Mesenchymal stem cell (in vitro differentiated cells and primary cell): ENCODE results near the gene EML4.

Source experiments
- DNase-seq: peaks from one replicate; pipeline ENCODE4 v3.0.0-alpha.2; 2013
- H2AFZ ChIP-seq: one replicate; pipeline ENCODE4 v1.6.1; 2013; ENCODE audit warnings: low read depth, mild to moderate bottlenecking, control low read depth, inconsistent platforms, low read length, moderate library complexity
- H2AK5ac ChIP-seq: 2 replicates; pipeline ENCODE4 v1.6.1; 2013; ENCODE audit warnings: low read length, moderate library complexity, mild to moderate bottlenecking, inconsistent platforms; ENCODE audit not compliant: severe bottlenecking
- H2BK120ac ChIP-seq: one replicate; pipeline ENCODE4 v1.6.1; 2013; ENCODE audit warnings: low read depth, mild to moderate bottlenecking, inconsistent platforms, low read length, moderate library complexity
- H2BK12ac ChIP-seq, 2 experiments: one replicate each; pipeline ENCODE4 v1.6.1; 2013; ENCODE audit warnings: inconsistent platforms in 2 of 2, low read length in 2 of 2, mild to moderate bottlenecking in 2 of 2, moderate library complexity in 2 of 2, control low read depth in 1 of 2
- H2BK15ac ChIP-seq: one replicate; pipeline ENCODE4 v1.6.1; 2013; ENCODE audit warnings: mild to moderate bottlenecking, low read depth, inconsistent platforms; ENCODE audit not compliant: poor library complexity, severe bottlenecking
- H2BK5ac ChIP-seq: 2 replicates; pipeline ENCODE4 v1.6.1; 2013; ENCODE audit warnings: low read depth, mild to moderate bottlenecking, low read length, control low read depth, inconsistent platforms; ENCODE audit not compliant: poor library complexity, severe bottlenecking
- H3K14ac ChIP-seq, 2 experiments: one replicate each; pipeline ENCODE4 v1.6.1; 2013; ENCODE audit warnings: inconsistent platforms in 2 of 2, low read length in 2 of 2, control low read depth in 1 of 2, mild to moderate bottlenecking in 1 of 2, moderate library complexity in 1 of 2
- H3K18ac ChIP-seq, 2 experiments: one replicate each; pipeline ENCODE4 v1.6.1; 2013; ENCODE audit warnings: inconsistent platforms in 2 of 2, low read length in 2 of 2, control low read depth in 1 of 2, low read depth in 1 of 2, mild to moderate bottlenecking in 1 of 2
- H3K23ac ChIP-seq, 2 experiments: one replicate each; pipeline ENCODE4 v1.6.1; 2013; ENCODE audit warnings: inconsistent platforms in 2 of 2, low read length in 2 of 2, mild to moderate bottlenecking in 2 of 2, moderate library complexity in 2 of 2, control low read depth in 1 of 2
- H3K27ac ChIP-seq: 2 replicates; pipeline ENCODE4 v1.5.1; 2013; ENCODE audit warnings: mild to moderate bottlenecking, moderate library complexity, low read length, control low read depth, inconsistent platforms; ENCODE audit not compliant: poor library complexity, severe bottlenecking
- H3K27me3 ChIP-seq, 2 experiments: 2 replicates each; pipeline versions ENCODE4 v1.6.1 to v1.7.0; 2013; ENCODE audit warnings: low read length in 2 of 2, mild to moderate bottlenecking in 2 of 2, moderate library complexity in 2 of 2, control low read depth in 1 of 2, inconsistent platforms in 1 of 2; ENCODE audit not compliant: control insufficient read depth in 1 of 2, insufficient read depth in 1 of 2
- H3K36me3 ChIP-seq, 2 experiments: 2 replicates each; pipeline versions ENCODE4 v1.6.1 to v1.7.0; 2013; ENCODE audit warnings: low read length in 2 of 2, control low read depth in 1 of 2, inconsistent platforms in 1 of 2, low read depth in 1 of 2, mild to moderate bottlenecking in 1 of 2; ENCODE audit not compliant: insufficient read depth in 2 of 2, control insufficient read depth in 1 of 2
- H3K4ac ChIP-seq, 2 experiments: one replicate each; pipeline ENCODE4 v1.6.1; 2013; ENCODE audit warnings: inconsistent platforms in 2 of 2, low read length in 2 of 2, mild to moderate bottlenecking in 2 of 2, moderate library complexity in 2 of 2, control low read depth in 1 of 2, low read depth in 1 of 2
- H3K4me1 ChIP-seq: 2 replicates; pipeline ENCODE4 v1.6.1; 2013; ENCODE audit warnings: low read depth, low read length, control low read depth; ENCODE audit not compliant: control insufficient read depth, insufficient read depth
- H3K4me2 ChIP-seq: 2 replicates; pipeline ENCODE4 v1.6.1; 2013; ENCODE audit warnings: low read length, mild to moderate bottlenecking, inconsistent platforms; ENCODE audit not compliant: poor library complexity, severe bottlenecking
- H3K4me3 ChIP-seq, 2 experiments: 2 replicates each; pipeline versions ENCODE4 v1.5.1 to v1.7.0; 2013; ENCODE audit warnings: low read length in 2 of 2, mild to moderate bottlenecking in 2 of 2, control low read depth in 1 of 2, low read depth in 1 of 2; ENCODE audit not compliant: insufficient read depth in 1 of 2
- H3K79me1 ChIP-seq: replicated peaks from 2 replicates; pipeline ENCODE4 v1.6.1; 2013; ENCODE audit warnings: mild to moderate bottlenecking, control low read depth, low read length, inconsistent platforms; ENCODE audit not compliant: poor library complexity, severe bottlenecking
- H3K9ac ChIP-seq: 2 replicates; pipeline ENCODE4 v1.7.0; 2013; ENCODE audit warnings: mild to moderate bottlenecking, low read length, moderate library complexity
- H3K9me3 ChIP-seq: 2 replicates; pipeline ENCODE4 v1.7.0; 2013; ENCODE audit warnings: mild to moderate bottlenecking, low read length; ENCODE audit not compliant: control insufficient read depth
- H4K8ac ChIP-seq: one replicate; pipeline ENCODE4 v1.6.1; 2013; ENCODE audit warnings: inconsistent platforms, mild to moderate bottlenecking, low read length, moderate library complexity
- H4K91ac ChIP-seq: one replicate; pipeline ENCODE4 v1.6.1; 2013; ENCODE audit warnings: mild to moderate bottlenecking, low read length, inconsistent platforms
- WGBS: methylation state at CpG from one replicate; pipeline ENCODE4 v1.1.7; 2013; ENCODE audit warnings: mixed read lengths; 5-methylcytosine and 5-hydroxymethylcytosine counted together

The EML4 gene

GRCh38 chr2:42256505-42256904 is 87.4 kb downstream of the EML4 start:
- no peak overlapping the region for H2AK5ac ChIP-seq
- H3K14ac ChIP-seq, result no peak overlapping the region
- no peak overlapping the region for H2BK120ac ChIP-seq
- no peaks in the 10 kb centered on the region for H3K9me3 ChIP-seq
- no peaks in the 10 kb centered on the region for H3K4me1 ChIP-seq
- peaks cover 12% of the 10 kb centered on the region for H3K79me1 ChIP-seq
- no peak overlapping the region for H2BK12ac ChIP-seq
- WGBS, result 53% methylated on average over 2 of the region's 2 CpGs
- H2BK15ac ChIP-seq, result no peak overlapping the region
- peaks cover 7 to 12% of the 10 kb centered on the region in 2 experiments for H3K36me3 ChIP-seq
- no peak overlapping the region for H3K18ac ChIP-seq
- no peak overlapping the region for H3K9ac ChIP-seq
- no peak overlapping the region for H3K4ac ChIP-seq
- no peak overlapping the region for H2BK5ac ChIP-seq
- no peak overlapping the region for H4K91ac ChIP-seq
- no peak overlapping the region for H3K4me3 ChIP-seq
- H4K8ac ChIP-seq, result no peak overlapping the region
- H3K27me3 ChIP-seq, result no peaks in the 10 kb centered on the region
- no peak overlapping the region for H2AFZ ChIP-seq
- H3K4me2 ChIP-seq, result no peak overlapping the region
- no peak overlapping the region for H3K27ac ChIP-seq
- H3K23ac ChIP-seq, result no peak overlapping the region
- no peak for DNase-seq

- peaks cover 7 to 32% of the 10 kb centered on the region in 2 experiments for H3K36me3 ChIP-seq
- H3K4ac ChIP-seq, result no peak overlapping the region
- no peak overlapping the region for H2BK12ac ChIP-seq
- H3K18ac ChIP-seq, result no peak overlapping the region
- no peak overlapping the region for H3K14ac ChIP-seq
- H3K9me3 ChIP-seq, result no peaks in the 10 kb centered on the region
- H4K8ac ChIP-seq, result no peak overlapping the region
- H3K27ac ChIP-seq, result no peak overlapping the region
- H3K4me3 ChIP-seq, result no peak overlapping the region
- no peak overlapping the region for H2AFZ ChIP-seq
- no peaks in the 10 kb centered on the region for H3K4me1 ChIP-seq
- no peak overlapping the region for H2BK15ac ChIP-seq
- no peak overlapping the region for H2BK120ac ChIP-seq
- H3K79me1 ChIP-seq, result peaks cover 4% of the 10 kb centered on the region
- H3K4me2 ChIP-seq, result no peak overlapping the region
- no peak overlapping the region for H2BK5ac ChIP-seq
- no peak overlapping the region for H3K9ac ChIP-seq
- no peaks in the 10 kb centered on the region for H3K27me3 ChIP-seq
- 88% methylated on average over 1 of the region's 3 CpGs for WGBS
- H4K91ac ChIP-seq, result no peak overlapping the region
- DNase-seq, result no peak
- no peak overlapping the region for H3K23ac ChIP-seq
- no peak overlapping the region for H2AK5ac ChIP-seq
Measured at GRCh38 chr2:42261518-42262195, 92.5 kb downstream of the EML4 start.

GRCh38 chr2:42266236-42266635 is 97.1 kb downstream of the EML4 start:
- 98% methylated on average over 4 of the region's 4 CpGs for WGBS

GRCh38 chr2:42267530-42267929 is 98.4 kb downstream of the EML4 start:
- no peak for DNase-seq
- no peak overlapping the region for H2BK15ac ChIP-seq

More at GRCh38 chr2:42266236-42266635, 97.1 kb downstream of the EML4 start:
- Histone ChIP-seq H3K36me3 (peaks cover 2 to 27% of the 10 kb centered on the region in 2 experiments), H2BK15ac (no peak overlapping the region), H3K9me3 (no peaks in the 10 kb centered on the region), H4K91ac (no peak overlapping the region), H3K79me1 (peaks cover 2% of the 10 kb centered on the region), H3K27me3 (no peaks in the 10 kb centered on the region), H3K4me2 (no peak overlapping the region), H4K8ac (no peak overlapping the region), H2BK5ac (no peak overlapping the region), H3K23ac (no peak overlapping the region), H3K4me1 (no peaks in the 10 kb centered on the region), H3K14ac (no peak overlapping the region), H2AK5ac (no peak overlapping the region), H2AFZ (no peak overlapping the region), H3K9ac (no peak overlapping the region), H3K4ac (no peak overlapping the region), H3K4me3 (no peak overlapping the region), H3K18ac (no peak overlapping the region), H2BK12ac (no peak overlapping the region), H3K27ac (no peak overlapping the region), H2BK120ac (no peak overlapping the region)
- no peak for DNase-seq

More at GRCh38 chr2:42267530-42267929, 98.4 kb downstream of the EML4 start:
- Histone ChIP-seq H3K9ac (no peak overlapping the region), H3K4me1 (no peaks in the 10 kb centered on the region), H2BK5ac (no peak overlapping the region), H3K4ac (no peak overlapping the region), H3K9me3 (no peaks in the 10 kb centered on the region), H3K18ac (no peak overlapping the region), H3K27ac (no peak overlapping the region), H3K4me2 (no peak overlapping the region), H3K23ac (no peak overlapping the region), H3K36me3 (peaks cover 2 to 19% of the 10 kb centered on the region in 2 experiments), H3K14ac (no peak overlapping the region), H2BK120ac (no peak overlapping the region), H4K8ac (no peak overlapping the region), H2AK5ac (no peak overlapping the region), H2AFZ (no peak overlapping the region), H3K27me3 (no peaks in the 10 kb centered on the region), H4K91ac (no peak overlapping the region), H3K79me1 (peaks cover 2% of the 10 kb centered on the region), H3K4me3 (no peak overlapping the region), H2BK12ac (no peak overlapping the region)
- no CpG with 5 or more reads among the region's 1 CpG for WGBS
